Calu3 (cell line): Measurements from ENCODE around the gene OCSTAMP. TPM values are rescaled to one million over a fixed set of nuclear protein-coding genes. Genes with fewer than 3 reads are reported as not detected.

Experiments used
- BruUV-seq: library from RNA; stranded (reverse); fragments of 400-500 nt; replicated peaks from 2 replicates; lab custom pipeline; 2021; lab: Mats Ljungman, UMichigan
- CTCF ChIA-PET: fragments of 300-600 bp; sonication (Branson Sonifier 250); formaldehyde crosslinking; loops from one replicate; lab custom pipeline; 2022; ENCODE audit warnings: antibody characterized with exemption; lab: Charles Lee
- DNase-seq: peaks from one replicate; pipeline ENCODE4 v3.0.0; 2022
- H3K27ac Mint-ChIP-seq: one replicate; pipeline ENCODE4 v1.8.0; 2022; ENCODE audit warnings: mixed read lengths; ENCODE audit not compliant: unreplicated experiment
- H3K27me3 Mint-ChIP-seq: one replicate; pipeline ENCODE4 v1.8.0; 2022; ENCODE audit warnings: mixed read lengths; ENCODE audit not compliant: unreplicated experiment
- H3K36me3 Mint-ChIP-seq: one replicate; pipeline ENCODE4 v1.8.0; 2022; ENCODE audit warnings: mild to moderate bottlenecking, moderate library complexity, mixed read lengths; ENCODE audit not compliant: insufficient read depth, unreplicated experiment
- H3K4me1 Mint-ChIP-seq: one replicate; pipeline ENCODE4 v1.8.0; 2022; ENCODE audit warnings: mild to moderate bottlenecking, low read depth, mixed read lengths; ENCODE audit not compliant: unreplicated experiment
- H3K4me3 Mint-ChIP-seq: one replicate; pipeline ENCODE4 v1.8.0; 2022; ENCODE audit warnings: mild to moderate bottlenecking, low read depth, moderate library complexity, mixed read lengths; ENCODE audit not compliant: unreplicated experiment
- H3K9me3 Mint-ChIP-seq: one replicate; pipeline ENCODE4 v1.8.0; 2022; ENCODE audit warnings: low read depth, mixed read lengths; ENCODE audit not compliant: unreplicated experiment
- intact Hi-C: fragments of 100-400 bp; cut with micrococcal nuclease; formaldehyde crosslinking; loops from one replicate; pipeline ENCODE4 v1.10.0; 2022; ENCODE audit not compliant: unreplicated experiment
- total RNA-seq: library from RNA; stranded (reverse); gene quantifications from 2 replicates; pipeline ENCODE4 v1.2.3, GENCODE V29; 2022
- TF ChIP-seq, protein P1 (sequence below): fragments of 200-600 bp; IDR thresholded peaks from one replicate; pipeline ENCODE4 v1.8.0; 2022; ENCODE audit warnings: antibody characterized with exemption; ENCODE audit not compliant: unreplicated experiment

Gene OCSTAMP
- total RNA-seq, 1 experiment from 2014 or later: not detected

DNA sequence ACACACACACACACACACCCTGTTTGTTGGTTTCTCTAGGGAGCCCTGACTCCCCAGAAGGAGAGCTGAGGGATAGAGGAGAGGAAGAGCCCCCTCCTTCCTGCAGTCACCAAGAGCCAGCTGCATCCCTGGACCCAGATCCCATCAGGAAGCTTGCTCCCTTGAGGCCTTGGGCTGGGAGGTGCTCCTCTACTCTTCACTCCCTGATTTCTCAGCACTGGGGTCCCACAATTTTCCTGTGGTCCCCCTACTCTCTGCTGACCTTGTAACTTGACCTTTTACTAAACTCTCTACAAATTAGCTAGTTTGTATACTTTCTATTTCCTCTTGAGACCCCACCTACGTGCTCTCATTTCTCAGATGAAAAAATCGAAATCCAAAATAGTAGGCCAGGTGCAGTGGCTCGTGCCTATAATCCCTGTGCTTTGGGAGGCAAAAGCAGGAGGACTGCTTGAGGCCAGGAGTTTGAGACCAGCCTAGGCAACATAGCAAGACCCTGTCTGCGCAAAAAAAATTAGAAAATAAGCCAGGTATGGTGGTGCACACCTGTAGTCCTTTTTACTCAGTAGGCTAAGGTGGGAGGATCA, 5.0 kb upstream of the OCSTAMP start:
- H3K36me3 Mint-ChIP-seq: no peaks in the 10 kb centered on the region
- no peak overlapping the region for H3K4me3 Mint-ChIP-seq
- CTCF ChIA-PET: interaction anchor here (0.6 kb wide), 2 partner anchors 30 to 83 kb away, joined by 3 read pairs; no protein-coding TSS in a partner anchor

DNA sequence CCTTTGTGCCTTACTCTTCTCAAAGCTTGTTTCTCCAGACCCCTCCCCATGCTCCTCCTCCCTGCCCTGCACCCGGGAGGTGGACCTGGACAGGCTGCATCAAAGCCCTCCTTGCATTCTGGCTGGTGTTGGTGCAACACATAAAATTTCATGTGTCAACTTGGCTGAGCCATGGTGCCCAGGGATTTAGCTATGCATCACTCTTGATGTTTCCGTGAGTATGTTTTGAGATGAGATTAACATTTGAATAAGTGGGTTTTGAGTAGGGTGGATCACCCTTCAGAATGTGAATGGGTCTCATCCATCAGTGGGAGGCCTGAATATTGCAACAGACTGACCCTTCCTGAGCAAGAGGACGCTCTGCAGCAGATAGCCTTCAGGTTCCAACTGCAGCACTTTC, 4.4 kb upstream of the OCSTAMP start:
- intact Hi-C loops: loop anchor here (5.0 kb wide), 1 partner anchor 33 kb away; no protein-coding TSS in a partner anchor
- H3K4me3 Mint-ChIP-seq: no peak overlapping the region
- H3K4me1 Mint-ChIP-seq: peaks cover 6% of the 10 kb centered on the region
- no peaks in the 10 kb centered on the region for H3K9me3 Mint-ChIP-seq
- peaks cover 29% of the 10 kb centered on the region for H3K27me3 Mint-ChIP-seq
- CTCF ChIA-PET: interaction anchor here (0.6 kb wide), 1 partner anchor 84 kb away, joined by 3 read pairs; no protein-coding TSS in a partner anchor
- no peak overlapping the region for H3K27ac Mint-ChIP-seq
- TF ChIP-seq, protein P1, sequence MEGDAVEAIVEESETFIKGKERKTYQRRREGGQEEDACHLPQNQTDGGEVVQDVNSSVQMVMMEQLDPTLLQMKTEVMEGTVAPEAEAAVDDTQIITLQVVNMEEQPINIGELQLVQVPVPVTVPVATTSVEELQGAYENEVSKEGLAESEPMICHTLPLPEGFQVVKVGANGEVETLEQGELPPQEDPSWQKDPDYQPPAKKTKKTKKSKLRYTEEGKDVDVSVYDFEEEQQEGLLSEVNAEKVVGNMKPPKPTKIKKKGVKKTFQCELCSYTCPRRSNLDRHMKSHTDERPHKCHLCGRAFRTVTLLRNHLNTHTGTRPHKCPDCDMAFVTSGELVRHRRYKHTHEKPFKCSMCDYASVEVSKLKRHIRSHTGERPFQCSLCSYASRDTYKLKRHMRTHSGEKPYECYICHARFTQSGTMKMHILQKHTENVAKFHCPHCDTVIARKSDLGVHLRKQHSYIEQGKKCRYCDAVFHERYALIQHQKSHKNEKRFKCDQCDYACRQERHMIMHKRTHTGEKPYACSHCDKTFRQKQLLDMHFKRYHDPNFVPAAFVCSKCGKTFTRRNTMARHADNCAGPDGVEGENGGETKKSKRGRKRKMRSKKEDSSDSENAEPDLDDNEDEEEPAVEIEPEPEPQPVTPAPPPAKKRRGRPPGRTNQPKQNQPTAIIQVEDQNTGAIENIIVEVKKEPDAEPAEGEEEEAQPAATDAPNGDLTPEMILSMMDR: no peak
- BruUV-seq: no TSS peak
- DNase-seq: no peak
- H3K36me3 Mint-ChIP-seq: no peaks in the 10 kb centered on the region

More for the DNA sequence above, 5.0 kb upstream of the OCSTAMP start:
- H3K4me1 Mint-ChIP-seq: peaks cover 6% of the 10 kb centered on the region
- no peaks in the 10 kb centered on the region for H3K9me3 Mint-ChIP-seq
- TF ChIP-seq, protein P1: no peak
- BruUV-seq: no TSS peak
- no peak overlapping the region for H3K27ac Mint-ChIP-seq
- no peak for DNase-seq
- intact Hi-C loops: loop anchor here (5.0 kb wide), 1 partner anchor 33 kb away; no protein-coding TSS in a partner anchor
- peaks cover 29% of the 10 kb centered on the region for H3K27me3 Mint-ChIP-seq

DNA sequence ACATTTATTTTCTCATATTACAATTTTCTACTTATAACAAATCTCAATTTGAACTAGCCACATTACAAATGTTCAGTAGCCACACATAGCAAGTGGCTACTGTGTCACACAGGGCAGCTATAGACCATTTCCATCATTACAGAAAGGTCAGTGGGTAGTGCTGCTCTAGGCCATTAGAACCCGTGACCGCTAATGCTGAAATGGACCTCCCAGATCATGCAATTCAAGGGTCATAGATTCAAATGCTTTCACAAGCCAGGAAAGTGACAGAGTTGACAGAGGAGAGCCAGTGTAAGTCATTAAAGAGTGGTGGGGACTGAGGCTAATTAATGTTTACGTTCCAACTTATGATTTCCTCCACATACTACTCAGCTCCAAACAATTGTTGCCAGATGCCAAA, 3.5 kb upstream of the OCSTAMP start:
- TF ChIP-seq, protein P1: no peak
- CTCF ChIA-PET: interaction anchor here (0.6 kb wide), 1 partner anchor 36 kb away, joined by 3 read pairs; no protein-coding TSS in a partner anchor
- peaks cover 6% of the 10 kb centered on the region for H3K4me1 Mint-ChIP-seq
- intact Hi-C loops: no loop called here
- BruUV-seq: no TSS peak
- H3K27ac Mint-ChIP-seq: no peak overlapping the region
- no peaks in the 10 kb centered on the region for H3K36me3 Mint-ChIP-seq
- peaks cover 29% of the 10 kb centered on the region for H3K27me3 Mint-ChIP-seq
- H3K9me3 Mint-ChIP-seq: no peaks in the 10 kb centered on the region
- no peak overlapping the region for H3K4me3 Mint-ChIP-seq
- no peak for DNase-seq

DNA sequence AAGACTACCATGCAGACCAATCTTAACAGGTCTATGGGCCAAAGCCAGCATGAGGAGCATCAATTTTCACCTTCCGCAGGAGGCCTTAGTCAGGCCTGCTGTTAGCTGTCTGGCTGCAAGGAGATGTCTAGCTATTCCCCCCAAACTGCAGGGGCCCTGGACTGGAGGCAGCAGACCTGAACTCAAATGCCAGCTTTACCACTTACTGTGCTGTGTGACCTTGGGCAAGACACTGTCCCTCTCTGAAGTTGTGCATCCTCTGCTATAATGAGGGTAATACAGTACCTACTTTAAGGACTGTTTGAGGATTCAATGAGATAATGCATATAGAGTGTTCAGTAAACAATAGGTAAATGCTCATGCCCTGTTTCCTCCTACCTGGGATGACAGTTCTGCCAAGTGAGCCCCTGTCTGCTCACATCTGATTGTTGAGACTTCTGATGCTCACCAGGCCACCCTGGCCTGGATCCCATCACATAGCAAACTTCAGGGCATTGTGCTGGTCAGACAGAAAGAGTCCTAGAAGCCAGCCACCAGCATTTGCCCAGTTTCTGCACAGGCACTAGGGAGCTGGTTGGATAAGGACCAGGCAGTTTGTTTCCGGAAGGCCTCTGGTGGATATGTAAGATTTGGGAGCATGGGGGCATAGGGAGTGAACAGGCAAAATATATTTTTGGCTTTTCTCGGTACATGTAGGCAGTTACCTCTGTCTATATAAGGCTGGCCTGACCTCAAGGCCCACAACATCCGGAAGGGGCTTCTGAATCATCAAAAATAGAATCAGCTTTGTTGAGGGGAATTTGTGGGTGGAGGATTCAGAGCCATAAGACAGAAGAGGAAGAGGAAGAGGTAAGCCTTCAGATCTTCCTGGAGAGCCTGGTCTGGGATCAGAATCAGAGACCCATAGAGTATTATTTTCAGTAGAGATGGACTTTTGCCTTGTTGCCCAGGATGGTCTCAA, 2.3 kb upstream of the OCSTAMP start:
- Mint-ChIP-seq H3K4me3 (no peak overlapping the region), H3K36me3 (no peaks in the 10 kb centered on the region), H3K4me1 (no peaks in the 10 kb centered on the region), H3K9me3 (no peaks in the 10 kb centered on the region), H3K27ac (no peak overlapping the region), H3K27me3 (peaks cover 29% of the 10 kb centered on the region)
- BruUV-seq: no TSS peak
- intact Hi-C loops: no loop called here
- TF ChIP-seq, protein P1: no peak
- CTCF ChIA-PET: interaction anchor here (0.9 kb wide), 1 partner anchor 134 kb away, joined by 3 read pairs; no protein-coding TSS in a partner anchor
- no peak for DNase-seq
